Upper lobe of left lung (tissue), 6 donors: ENCODE measurements around the gene UCN2. TPM values are rescaled to one million over a fixed set of nuclear protein-coding genes. Genes with fewer than 3 reads are reported as not detected.

Source experiments
- ATAC-seq, 2 donors: fragments of 200-7000 bp; cut with Tn5 transposase; one replicate each; pipeline ENCODE4 v1.9.1; 2022; ENCODE audit warnings: mild to moderate bottlenecking in 2 of 2, moderate library complexity in 2 of 2; ENCODE audit not compliant: low FRiP score in 2 of 2
- DNase-seq, 2 donors: peaks; one replicate each; pipeline ENCODE4 v3.0.0-alpha.2; 2019 to 2020
- H3K27ac ChIP-seq, 4 donors: fragments of 200-600 bp; sonication (generic); one replicate each; pipeline ENCODE4 v1.5.1; 2016 to 2019
- H3K27me3 ChIP-seq, 4 donors: fragments of 200-600 bp; sonication (generic); one replicate each; pipeline ENCODE4 v1.5.1; 2017 to 2019
- H3K36me3 ChIP-seq, 4 donors: fragments of 200-600 bp; sonication (generic); one replicate each; pipeline ENCODE4 v1.5.1; 2016 to 2019
- H3K4me1 ChIP-seq, 4 donors: fragments of 200-600 bp; sonication (generic); one replicate each; pipeline ENCODE4 v1.5.1; 2018 to 2019
- H3K4me3 ChIP-seq, 4 donors: fragments of 200-600 bp; sonication (generic); one replicate each; pipeline ENCODE4 v1.5.1; 2017 to 2019; ENCODE audit warnings: mild to moderate bottlenecking in 2 of 4, moderate library complexity in 1 of 4
- H3K9me3 ChIP-seq, 4 donors: fragments of 200-600 bp; sonication (generic); one replicate each; pipeline ENCODE4 v1.5.1; 2018 to 2019
- WGBS, 2 donors: methylation state at CpG; one replicate each; pipeline ENCODE4 v1.1.5; 2017 to 2018; 5-methylcytosine and 5-hydroxymethylcytosine counted together
- small RNA-seq, 4 donors: library from RNA; depleted of rRNA; stranded (forward); fragments of <200 nt; gene quantifications; one replicate each; pipeline ENCODE3, GENCODE V24; 2016
- total RNA-seq, 6 donors: library from RNA; depleted of rRNA in 4 of 6; stranded (reverse); fragments of >200 nt in 4 of 6; gene quantifications; one replicate each; pipeline versions ENCODE4 v1.1.0 to v1.2.1, GENCODE V29; 2016 to 2021
- TF ChIP-seq, protein P1 (sequence below), 6 experiments: fragments of 450-650 bp in 4 of 6; fragments of 200-600 bp in 2 of 6; sonication (generic) in 2 of 6; IDR thresholded peaks; one replicate each; pipeline ENCODE4 v1.5.1; 2016 to 2019; ENCODE audit warnings: antibody characterized with exemption in 6 of 6
- donor health status: DM: no; HTN: no; CAD: no; lungs with moderate emphysema.
- donor health status: DM: no; HTN: yes; CAD: no; lungs with severe emphysema.

Gene UCN2
- total RNA-seq, 6 donors from 2014 or later, result not detected

GRCh38 chr3:48514431-48515227 is 49.0 kb downstream of the UCN2 start:
- H3K27me3 ChIP-seq, result no peaks in the 10 kb centered on the region
- DNase-seq (no peak), ATAC-seq (no peak)
- TF ChIP-seq, protein P1, sequence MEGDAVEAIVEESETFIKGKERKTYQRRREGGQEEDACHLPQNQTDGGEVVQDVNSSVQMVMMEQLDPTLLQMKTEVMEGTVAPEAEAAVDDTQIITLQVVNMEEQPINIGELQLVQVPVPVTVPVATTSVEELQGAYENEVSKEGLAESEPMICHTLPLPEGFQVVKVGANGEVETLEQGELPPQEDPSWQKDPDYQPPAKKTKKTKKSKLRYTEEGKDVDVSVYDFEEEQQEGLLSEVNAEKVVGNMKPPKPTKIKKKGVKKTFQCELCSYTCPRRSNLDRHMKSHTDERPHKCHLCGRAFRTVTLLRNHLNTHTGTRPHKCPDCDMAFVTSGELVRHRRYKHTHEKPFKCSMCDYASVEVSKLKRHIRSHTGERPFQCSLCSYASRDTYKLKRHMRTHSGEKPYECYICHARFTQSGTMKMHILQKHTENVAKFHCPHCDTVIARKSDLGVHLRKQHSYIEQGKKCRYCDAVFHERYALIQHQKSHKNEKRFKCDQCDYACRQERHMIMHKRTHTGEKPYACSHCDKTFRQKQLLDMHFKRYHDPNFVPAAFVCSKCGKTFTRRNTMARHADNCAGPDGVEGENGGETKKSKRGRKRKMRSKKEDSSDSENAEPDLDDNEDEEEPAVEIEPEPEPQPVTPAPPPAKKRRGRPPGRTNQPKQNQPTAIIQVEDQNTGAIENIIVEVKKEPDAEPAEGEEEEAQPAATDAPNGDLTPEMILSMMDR (IDR thresholded peaks at IDR 0.05), result no peak
- peaks cover 0 to 8% (median 0%) of the 10 kb centered on the region in 4 donors for H3K36me3 ChIP-seq
- 91% methylated on average over 8 of the region's 8 CpGs for WGBS, 2 donors
- H3K4me1 ChIP-seq, result no peaks in the 10 kb centered on the region
- H3K4me3 ChIP-seq, result no peak overlapping the region
- no peak overlapping the region for H3K27ac ChIP-seq
- no peaks in the 10 kb centered on the region for H3K9me3 ChIP-seq

Small RNA genes within 50 kb of the gene (small RNA-seq; reads per million reads assigned to genes)
- gene MIR6823, result 0 to 0.13 (median 0) reads per million in 4 donors

Other genes with a start within 250 kb of the UCN2 start
- not detected for gene SPINK8, start 230.1 kb downstream of the UCN2 start, total RNA-seq
- gene FBXW12, start 191.6 kb downstream of the UCN2 start, total RNA-seq, result not detected
- gene PLXNB1, start 133.7 kb downstream of the UCN2 start, total RNA-seq, result 100 to 1,000 TPM in 4 of 6 donors, 10 to 100 TPM in 2; 91.2 to 588 (median 123) TPM
- gene CCDC51, start 123.7 kb downstream of the UCN2 start, total RNA-seq, result 10 to 100 TPM in 5 of 6 donors, 1 to 10 TPM in 1; 6.3 to 18.2 (median 13.2) TPM
- 100 to 1,000 TPM; 115 to 282 (median 163) TPM for gene TMA7, start 123.5 kb downstream of the UCN2 start, total RNA-seq
- 10 to 100 TPM in 1 of 6 donors, 1 to 10 TPM in 5; 5.1 to 10.5 (median 6.5) TPM for gene ATRIP, start 117.0 kb downstream of the UCN2 start, total RNA-seq
- 100 to 1,000 TPM in 4 of 6 donors, 10 to 100 TPM in 2; 67.1 to 228 (median 148) TPM for gene SHISA5, start 59.6 kb downstream of the UCN2 start, total RNA-seq
- gene PFKFB4, start 7.0 kb downstream of the UCN2 start, total RNA-seq, result 10 to 100 TPM in 3 of 6 donors, 1 to 10 TPM in 3; 5.9 to 16.8 (median 9.8) TPM
- gene COL7A1, start 31.5 kb upstream of the UCN2 start, total RNA-seq, result 10 to 100 TPM in 1 of 6 donors, 1 to 10 TPM in 5; 2.7 to 30.4 (median 4.6) TPM
- 100 to 1,000 TPM; 119 to 239 (median 154) TPM for gene UQCRC1, start 45.9 kb upstream of the UCN2 start, total RNA-seq
- gene TMEM89, start 58.0 kb upstream of the UCN2 start, total RNA-seq, result under 1 TPM in 1 of 6 donors, not detected in 5; 0.67 TPM
- 10 to 100 TPM; 10.5 to 66.0 (median 20.4) TPM for gene SLC26A6, start 71.7 kb upstream of the UCN2 start, total RNA-seq
- gene CELSR3, start 99.1 kb upstream of the UCN2 start, total RNA-seq, result 10 to 100 TPM in 1 of 6 donors, 1 to 10 TPM in 4, under 1 TPM in 1; 0.76 to 10.5 (median 1.5) TPM
- 10 to 100 TPM; 17.8 to 55.5 (median 21.8) TPM for gene NCKIPSD, start 122.1 kb upstream of the UCN2 start, total RNA-seq
- gene IP6K2, start 153.4 kb upstream of the UCN2 start, total RNA-seq, result 100 to 1,000 TPM in 1 of 6 donors, 10 to 100 TPM in 5; 53.3 to 106 (median 65.4) TPM